GM12801 (cell line): Measurements from ENCODE around the gene CDKN1A.

ENCODE experiments used
- TF ChIP-seq, protein P1 (sequence below): IDR thresholded peaks from one replicate; pipeline ENCODE4 v1.5.1; 2011; ENCODE audit warnings: control low read depth; ENCODE audit not compliant: insufficient read length; ENCODE audit errors: extremely low read depth

Gene CDKN1A

DNA sequence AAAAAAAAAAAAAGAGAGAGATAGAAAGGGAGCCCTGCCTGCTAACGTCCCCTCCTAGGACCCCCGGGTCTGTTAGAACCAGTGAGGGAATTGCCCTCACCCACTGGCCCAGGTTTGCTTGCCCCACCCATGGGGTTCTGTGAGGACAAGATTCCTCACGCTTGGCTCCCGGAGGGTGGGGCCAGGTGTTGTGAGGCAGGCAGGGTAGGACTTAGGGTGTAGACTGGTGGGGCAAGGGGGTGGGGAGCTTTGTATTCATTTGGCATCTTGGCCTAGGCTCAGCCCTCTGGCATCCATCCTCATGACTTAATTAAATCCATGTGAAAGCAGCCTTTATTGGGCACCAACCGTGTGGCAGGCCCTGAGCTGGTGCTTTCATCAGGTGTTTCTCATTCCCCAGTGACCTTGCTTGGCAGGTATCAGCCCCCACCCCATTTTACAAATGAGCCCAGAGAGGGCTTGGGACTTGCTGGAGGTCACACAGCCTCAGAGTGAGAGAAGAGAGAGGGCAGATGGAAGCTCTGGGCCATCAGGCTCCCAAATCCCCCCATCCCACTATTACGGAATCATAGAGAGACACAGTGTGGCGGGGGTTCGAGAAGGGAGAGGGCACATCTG, 38.1 kb downstream of the CDKN1A start:
- TF ChIP-seq, protein P1, sequence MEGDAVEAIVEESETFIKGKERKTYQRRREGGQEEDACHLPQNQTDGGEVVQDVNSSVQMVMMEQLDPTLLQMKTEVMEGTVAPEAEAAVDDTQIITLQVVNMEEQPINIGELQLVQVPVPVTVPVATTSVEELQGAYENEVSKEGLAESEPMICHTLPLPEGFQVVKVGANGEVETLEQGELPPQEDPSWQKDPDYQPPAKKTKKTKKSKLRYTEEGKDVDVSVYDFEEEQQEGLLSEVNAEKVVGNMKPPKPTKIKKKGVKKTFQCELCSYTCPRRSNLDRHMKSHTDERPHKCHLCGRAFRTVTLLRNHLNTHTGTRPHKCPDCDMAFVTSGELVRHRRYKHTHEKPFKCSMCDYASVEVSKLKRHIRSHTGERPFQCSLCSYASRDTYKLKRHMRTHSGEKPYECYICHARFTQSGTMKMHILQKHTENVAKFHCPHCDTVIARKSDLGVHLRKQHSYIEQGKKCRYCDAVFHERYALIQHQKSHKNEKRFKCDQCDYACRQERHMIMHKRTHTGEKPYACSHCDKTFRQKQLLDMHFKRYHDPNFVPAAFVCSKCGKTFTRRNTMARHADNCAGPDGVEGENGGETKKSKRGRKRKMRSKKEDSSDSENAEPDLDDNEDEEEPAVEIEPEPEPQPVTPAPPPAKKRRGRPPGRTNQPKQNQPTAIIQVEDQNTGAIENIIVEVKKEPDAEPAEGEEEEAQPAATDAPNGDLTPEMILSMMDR: no peak

- TF ChIP-seq, protein P1: no peak
Observed at GRCh38 chr6:36717231-36717825, 38.8 kb downstream of the CDKN1A start.

- TF ChIP-seq, protein P1: no peak
Observed at GRCh38 chr6:36717871-36718540, 39.5 kb downstream of the CDKN1A start.

DNA sequence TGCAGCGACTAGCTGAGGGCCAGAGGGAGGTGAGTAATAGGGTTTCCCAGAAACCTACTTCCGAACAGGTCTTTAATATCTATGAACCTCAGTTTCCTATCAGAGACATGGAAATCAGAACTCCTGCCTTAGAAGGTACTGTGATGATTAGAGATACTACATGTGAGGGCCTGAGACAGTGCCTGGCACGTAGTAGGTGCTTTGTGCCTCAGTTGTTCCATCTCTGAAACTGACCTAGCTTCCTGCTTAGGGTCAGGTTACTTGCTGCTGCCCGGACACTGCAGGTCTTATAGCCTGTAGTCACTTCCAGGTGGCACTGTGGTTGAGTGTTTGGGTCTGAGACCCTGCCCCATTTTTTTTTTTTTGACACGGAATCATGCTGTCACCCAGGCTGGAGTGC, 40.0 kb downstream of the CDKN1A start:
- TF ChIP-seq, protein P1: no peak

GRCh38 chr6:36719126-36719525, 40.6 kb downstream of the CDKN1A start:
- TF ChIP-seq, protein P1: no peak

- TF ChIP-seq, protein P1: no peak
Observed at GRCh38 chr6:36720251-36721141, 42.0 kb downstream of the CDKN1A start.
